NCI-H510A treated with DMSO at 0.1 percent for 48 hours (cell line): ENCODE data around the gene SLC25A45.
A peak's percentile ranks its signal among the peaks of the same experiment; 100 is the strongest.
"Not testable (repeated sequence)": the region's sequence is repeated elsewhere in the genome, so short reads cannot be mapped to it uniquely, and the experiment has no call there.

Source experiments
- DNase-seq: peaks from one replicate; lab custom pipeline; 2025; lab: John Stamatoyannopoulos, UW

The SLC25A45 gene

GRCh38 chr11:65357856-65358356 lies 24.5 kb downstream of the SLC25A45 start:
- DNase-seq, result no peak

- DNase-seq, result no peak
Measured at GRCh38 chr11:65356394-65356972, 26.0 kb downstream of the SLC25A45 start.

- peak; percentile 92 for DNase-seq
Measured at GRCh38 chr11:65355776-65356393, 26.6 kb downstream of the SLC25A45 start.

- DNase-seq, result peak; percentile 92
Measured at GRCh38 chr11:65355013-65355775, 27.3 kb downstream of the SLC25A45 start.

GRCh38 chr11:65354265-65355012 lies 28.0 kb downstream of the SLC25A45 start, which contains the start of gene TIGD3:
Gene TIGD3, plus strand, starts transcription at chr11:65354751. Its CDS starts 1,058 bp downstream, at chr11:65355809.
- peak; percentile 98 for DNase-seq

GRCh38 chr11:65353900-65354264 lies 28.6 kb downstream of the SLC25A45 start:
- DNase-seq, result peak; percentile 87

- no peak for DNase-seq
Measured at GRCh38 chr11:65353376-65353775, 29.1 kb downstream of the SLC25A45 start.

GRCh38 chr11:65352783-65353182 lies 29.7 kb downstream of the SLC25A45 start:
- no peak for DNase-seq

GRCh38 chr11:65351511-65351910 lies 30.9 kb downstream of the SLC25A45 start:
- no peak for DNase-seq

GRCh38 chr11:65341856-65342255 lies 40.6 kb downstream of the SLC25A45 start:
- no peak for DNase-seq

GRCh38 chr11:65340226-65340625 lies 42.2 kb downstream of the SLC25A45 start:
- no peak for DNase-seq

GRCh38 chr11:65338676-65339075 lies 43.8 kb downstream of the SLC25A45 start:
- no peak for DNase-seq

- no peak for DNase-seq
Measured at GRCh38 chr11:65334696-65335295, 47.6 kb downstream of the SLC25A45 start.

GRCh38 chr11:65332591-65332990 lies 49.9 kb downstream of the SLC25A45 start:
- DNase-seq, result not testable (repeated sequence)

- DNase-seq, result no peak
Measured at GRCh38 chr11:65330544-65330943, 51.9 kb downstream of the SLC25A45 start.

- DNase-seq, result peak; percentile 97
Measured at GRCh38 chr11:65329944-65330403, 52.5 kb downstream of the SLC25A45 start.

GRCh38 chr11:65329478-65329877 lies 53.0 kb downstream of the SLC25A45 start:
- DNase-seq, result no peak

- no peak for DNase-seq
Measured at GRCh38 chr11:65327021-65327420, 55.4 kb downstream of the SLC25A45 start.

GRCh38 chr11:65325435-65325834 lies 57.0 kb downstream of the SLC25A45 start:
- no peak for DNase-seq
